M059J (cell line): ENCODE data around the gene TTLL7. TPM values are rescaled to one million over a fixed set of nuclear protein-coding genes. Genes with fewer than 3 reads are reported as not detected.

Source experiments
- DNase-seq: peaks from one replicate; pipeline ENCODE4 v3.0.0-alpha.2; 2012; ENCODE audit warnings: low read depth
- total RNA-seq: library from RNA; depleted of rRNA; stranded (reverse); fragments of >200 nt; shearing (Covaris generic); gene quantifications from 2 replicates; pipeline ENCODE4 v1.2.3, GENCODE V29; 2014

Gene TTLL7
- total RNA-seq, 1 experiment from 2014 or later: 13.4 TPM

GRCh38 chr1:83883979-83884378 is 115.0 kb downstream of the TTLL7 start:
- peak; percentile 79 for DNase-seq

GRCh38 chr1:83882906-83883305 is 116.0 kb downstream of the TTLL7 start:
- DNase-seq: peak; percentile 83

- DNase-seq: no peak
Measured at GRCh38 chr1:83872515-83872914, 126.4 kb downstream of the TTLL7 start.

GRCh38 chr1:83864991-83865390 is 133.9 kb downstream of the TTLL7 start:
- no peak for DNase-seq

GRCh38 chr1:83860490-83861221 is 138.3 kb downstream of the TTLL7 start:
- DNase-seq: peak; percentile 72

GRCh38 chr1:83857716-83858115 is 141.2 kb downstream of the TTLL7 start:
- DNase-seq: no peak

GRCh38 chr1:83857103-83857502 is 141.8 kb downstream of the TTLL7 start:
- DNase-seq: peak; percentile 12

- DNase-seq: no peak
Measured at GRCh38 chr1:83856381-83856780, 142.6 kb downstream of the TTLL7 start.

GRCh38 chr1:83854456-83854855 is 144.5 kb downstream of the TTLL7 start:
- no peak for DNase-seq

GRCh38 chr1:83850834-83851233 is 148.1 kb downstream of the TTLL7 start:
- no peak for DNase-seq

- DNase-seq: no peak
Measured at GRCh38 chr1:83849191-83850061, 149.5 kb downstream of the TTLL7 start.

GRCh38 chr1:83846138-83846537 is 152.8 kb downstream of the TTLL7 start:
- no peak for DNase-seq

- DNase-seq: peak; percentile 50
Measured at GRCh38 chr1:83845437-83846071, 153.4 kb downstream of the TTLL7 start.

- DNase-seq: no peak
Measured at GRCh38 chr1:83844546-83844945, 154.4 kb downstream of the TTLL7 start.

GRCh38 chr1:83839566-83840173 is 159.3 kb downstream of the TTLL7 start:
- no peak for DNase-seq

- DNase-seq: no peak
Measured at GRCh38 chr1:83838573-83838972, 160.4 kb downstream of the TTLL7 start.

GRCh38 chr1:83836543-83836942 is 162.4 kb downstream of the TTLL7 start:
- DNase-seq: no peak

- no peak for DNase-seq
Measured at GRCh38 chr1:83834621-83835264, 164.2 kb downstream of the TTLL7 start.

- no peak for DNase-seq
Measured at GRCh38 chr1:83832194-83832593, 166.7 kb downstream of the TTLL7 start.

GRCh38 chr1:83829106-83829505 is 169.8 kb downstream of the TTLL7 start:
- DNase-seq: no peak

- no peak for DNase-seq
Measured at GRCh38 chr1:83828456-83828855, 170.5 kb downstream of the TTLL7 start.

GRCh38 chr1:83827741-83828140 is 171.2 kb downstream of the TTLL7 start:
- DNase-seq: no peak
